Esophagus muscularis mucosa (tissue), 3 donors: Measurements from ENCODE around the gene SKA3.

ENCODE experiments used
- CTCF ChIP-seq, 3 experiments: fragments of 200-600 bp in 2 of 3; fragments of 450-650 bp in 1 of 3; sonication (generic) in 2 of 3; IDR thresholded peaks; one replicate each; pipeline ENCODE4 v1.5.1; 2017 to 2019; ENCODE audit warnings: antibody characterized with exemption in 3 of 3, mild to moderate bottlenecking in 2 of 3, moderate library complexity in 1 of 3
- POLR2A ChIP-seq: fragments of 450-650 bp; IDR thresholded peaks from one replicate; pipeline ENCODE4 v1.6.1; 2017; ENCODE audit warnings: antibody characterized with exemption, moderate library complexity, mild to moderate bottlenecking, low read depth

GRCh38 chr13:21117104-21117809, 59.1 kb downstream of the SKA3 start:
- no peak for TF ChIP-seq POLR2A
- TF ChIP-seq CTCF (IDR thresholded peaks at IDR 0.05), result no peak
